ENCODE data around the gene C2CD2.

GRCh38 chr21:41918561-41919358, 35.1 kb downstream of the C2CD2 start:
- no peak for TF ChIP-seq GATA2 (IDR thresholded peaks at IDR 0.05; ENCODE audit: low read depth, low read length)
- no peak for TF ChIP-seq GATA3 (IDR thresholded peaks at IDR 0.05; ENCODE audit: low read depth, low read length)

All from SH-SY5Y (cell line).